Panc1 (cell line): Measurements from ENCODE around the gene RASSF7. TPM values are rescaled to one million over a fixed set of nuclear protein-coding genes. Genes with fewer than 3 reads are reported as not detected.

ENCODE experiments used
- ATAC-seq: fragments of 200-7000 bp; cut with Tn5 transposase; 2 replicates; pipeline ENCODE4 v1.9.1; 2020; ENCODE audit warnings: mild to moderate bottlenecking, moderate library complexity
- Bru-seq: library from RNA; stranded (reverse); fragments of 400-500 nt; gene quantifications from one replicate; lab custom pipeline; 2021; lab: Mats Ljungman, UMichigan
- BruChase-seq, 2 experiments: library from RNA; stranded (reverse); fragments of 400-500 nt; gene quantifications; one replicate each; lab custom pipeline; 2021; lab: Mats Ljungman, UMichigan
- BruUV-seq: library from RNA; stranded (reverse); fragments of 400-500 nt; replicated peaks from 2 replicates; lab custom pipeline; 2021; lab: Mats Ljungman, UMichigan
- CTCF ChIA-PET: fragments of 300-600 bp; sonication (Branson Sonifier 250); formaldehyde crosslinking; loops from one replicate; lab custom pipeline; 2022; ENCODE audit warnings: antibody characterized with exemption; lab: Charles Lee
- POLR2A ChIA-PET: fragments of 300-600 bp; sonication (Branson Sonifier 250); formaldehyde crosslinking; loops from one replicate; lab custom pipeline; 2022; ENCODE audit warnings: antibody characterized with exemption; lab: Charles Lee
- DNase-seq: peaks from one replicate; pipeline ENCODE4 v3.0.0-alpha.2; 2010; ENCODE audit warnings: low read depth, low spot score
- H3K27ac ChIP-seq: 2 replicates; pipeline ENCODE4 v1.5.1; 2011; ENCODE audit warnings: mild to moderate bottlenecking, low read length, inconsistent platforms
- H3K27me3 ChIP-seq: fragments of 200-500 bp; sonication (Bioruptor generic); 2 replicates; pipeline ENCODE4 v1.6.0; 2014; ENCODE audit warnings: low read length, inconsistent platforms; ENCODE audit not compliant: control insufficient read depth, insufficient read depth
- H3K36me3 ChIP-seq: fragments of 200-500 bp; sonication (Bioruptor generic); 2 replicates; pipeline ENCODE4 v1.5.1; 2014; ENCODE audit warnings: inconsistent platforms, mild to moderate bottlenecking, low read length, moderate library complexity; ENCODE audit not compliant: control insufficient read depth, insufficient read depth
- H3K4me1 ChIP-seq: 2 replicates; pipeline ENCODE4 v1.5.1; 2011; ENCODE audit warnings: inconsistent platforms, mild to moderate bottlenecking, low read length, moderate library complexity; ENCODE audit not compliant: control insufficient read depth, insufficient read depth
- H3K4me3 ChIP-seq, 2 experiments: 2 replicates each; pipeline ENCODE4 v1.5.1; 2011 to 2012; ENCODE audit warnings: low read depth in 2 of 2, low read length in 2 of 2, mild to moderate bottlenecking in 2 of 2, inconsistent platforms in 1 of 2, moderate library complexity in 1 of 2
- H3K9me3 ChIP-seq: fragments of 200-500 bp; sonication (Bioruptor generic); 2 replicates; pipeline ENCODE4 v1.5.1; 2014; ENCODE audit warnings: low read depth, mild to moderate bottlenecking, inconsistent platforms, low read length, moderate library complexity; ENCODE audit not compliant: control insufficient read depth, insufficient read depth
- POLR2AphosphoS5 ChIP-seq: IDR thresholded peaks from 2 replicates; pipeline ENCODE4 v1.6.1; 2012; ENCODE audit warnings: mild to moderate bottlenecking, low read depth, low read length, moderate library complexity
- SIN3A ChIP-seq: IDR thresholded peaks from 2 replicates; pipeline ENCODE4 v1.6.1; 2012; ENCODE audit warnings: low read depth, mild to moderate bottlenecking, low read length, moderate library complexity, borderline replicate concordance; ENCODE audit not compliant: insufficient read depth
- TCF7L2 ChIP-seq: IDR thresholded peaks from 2 replicates; pipeline ENCODE4 v1.6.1; 2011; ENCODE audit warnings: mild to moderate bottlenecking, low read depth, low read length, inconsistent platforms
- in situ Hi-C: cut with HindIII; loops from 2 replicates; pipeline ENCODE4 v1.10.0; 2016; ENCODE audit warnings: low sequenced_read_pairs, low pct_unique_long_range_greater_than_20kb
- intact Hi-C: fragments of 100-400 bp; cut with micrococcal nuclease; formaldehyde crosslinking; loops from one replicate; pipeline ENCODE4 v1.10.0; 2022; ENCODE audit not compliant: unreplicated experiment
- long read RNA-seq: library from polyadenylated mRNA; unstranded; transcript quantifications from one replicate; pipeline ENCODE4 v2.0.0, GENCODE V29; 2021; ENCODE audit not compliant: unreplicated experiment
- polyA plus RNA-seq: library from polyadenylated mRNA; unstranded; fragments of >200 nt; gene quantifications from one replicate; pipeline ENCODE4 v1.2.1, GENCODE V29; 2012; ENCODE audit warnings: missing spikeins; ENCODE audit not compliant: insufficient read length
- total RNA-seq: library from RNA; stranded (reverse); gene quantifications from one replicate; pipeline ENCODE4 v1.2.1, GENCODE V29; 2021; ENCODE audit not compliant: unreplicated experiment
- TF ChIP-seq, protein P1 (sequence below), 2 experiments: IDR thresholded peaks; 2 replicates each; pipeline ENCODE4 v1.6.1; 2011 to 2012; ENCODE audit warnings: low read depth in 2 of 2, control low read depth in 1 of 2, low read length in 1 of 2, mild to moderate bottlenecking in 1 of 2, moderate library complexity in 1 of 2; ENCODE audit not compliant: insufficient read depth in 1 of 2
- TF ChIP-seq, protein P2 (sequence below): fragments of 450-650 bp; IDR thresholded peaks from 2 replicates; pipeline ENCODE4 v1.5.1; 2017; ENCODE audit warnings: mild to moderate bottlenecking

Gene RASSF7, protein sequence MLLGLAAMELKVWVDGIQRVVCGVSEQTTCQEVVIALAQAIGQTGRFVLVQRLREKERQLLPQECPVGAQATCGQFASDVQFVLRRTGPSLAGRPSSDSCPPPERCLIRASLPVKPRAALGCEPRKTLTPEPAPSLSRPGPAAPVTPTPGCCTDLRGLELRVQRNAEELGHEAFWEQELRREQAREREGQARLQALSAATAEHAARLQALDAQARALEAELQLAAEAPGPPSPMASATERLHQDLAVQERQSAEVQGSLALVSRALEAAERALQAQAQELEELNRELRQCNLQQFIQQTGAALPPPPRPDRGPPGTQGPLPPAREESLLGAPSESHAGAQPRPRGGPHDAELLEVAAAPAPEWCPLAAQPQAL
- total RNA-seq (81.8 TPM), Bru-seq, nascent RNA (percentile 64 among the genes with signal in this experiment), BruChase-seq, experiment 1, labeled RNA remaining after a 2-hour chase (percentile 72 among the genes with signal in this experiment), BruChase-seq, experiment 2, labeled RNA remaining after a 6-hour chase (percentile 77 among the genes with signal in this experiment)
- 144 TPM for polyA plus RNA-seq
- long read RNA-seq, transcript RASSF7-201 (4 exons, 1,731 nt) = major isoform, 112 of 287 reads
- long read RNA-seq, transcript RASSF7-205 (5 exons, 1,450 nt) = minor isoform, 10 of 287 reads
- long read RNA-seq, partial matches to known transcripts = 72 of 287 reads
- long read RNA-seq, other reads (novel, unspliced or antisense) = 88 of 287 reads

DNA sequence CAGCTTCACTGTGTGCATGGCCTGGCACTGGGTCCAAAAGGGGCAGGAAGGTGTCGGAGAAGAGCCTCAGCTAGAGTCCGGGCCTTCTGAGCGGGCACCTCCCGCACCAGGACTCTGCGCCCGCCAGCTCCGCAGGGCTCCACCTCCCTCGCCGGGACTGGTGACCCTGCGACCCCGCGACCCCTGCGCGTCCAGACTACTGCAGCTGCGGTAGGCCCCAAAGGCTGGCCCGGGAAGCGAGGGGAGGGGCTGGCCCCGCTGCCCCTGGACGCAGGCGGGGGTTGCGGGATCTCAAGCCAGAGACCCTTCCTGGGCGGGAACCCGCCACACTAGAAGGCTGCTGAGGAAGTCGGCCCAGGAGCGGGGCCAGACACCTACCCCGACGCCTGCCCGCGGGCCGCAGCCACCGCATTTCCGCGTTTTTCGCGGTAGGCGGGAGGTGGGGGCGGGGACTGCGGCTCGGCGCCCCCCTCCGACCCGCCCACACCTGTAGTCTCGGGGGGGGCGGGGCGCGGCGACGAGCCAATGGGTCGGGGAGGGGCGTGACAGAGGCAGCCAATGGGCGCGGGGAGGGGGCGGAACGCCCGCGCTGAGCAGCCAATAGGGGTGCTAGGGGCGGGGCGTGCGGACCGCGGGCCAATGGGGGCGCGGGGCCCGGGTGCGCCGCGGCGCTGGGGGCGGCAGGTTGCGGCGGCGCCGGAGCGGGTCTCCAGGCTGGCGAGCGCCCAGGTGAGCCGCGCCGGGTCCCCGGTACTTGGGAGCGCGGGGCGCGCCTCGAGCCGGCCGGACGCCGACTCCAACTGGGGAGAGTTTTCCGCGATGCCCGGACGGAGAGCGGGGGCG lies at the start of gene RASSF7, which contains the start of gene LMNTD2:
TSS of gene RASSF7 (plus strand) at position 666 of the 843 bp plus-strand sequence. CDS start 799 bp downstream, outside the sequence.
TSS of gene LMNTD2 (minus strand) at position 434 of the 843 bp plus-strand sequence. CDS start at position 412, 22 bp downstream.
- intact Hi-C loops (no loop called here), in situ Hi-C loops (no loop called here)
- peak; percentile 87 for ATAC-seq
- TF ChIP-seq TCF7L2 (no peak), SIN3A (0 out of 2 replicates have a peak, but pooled peaks have one; percentile 21), POLR2AphosphoS5 (peak; percentile 75)
- TF ChIP-seq, protein P1, sequence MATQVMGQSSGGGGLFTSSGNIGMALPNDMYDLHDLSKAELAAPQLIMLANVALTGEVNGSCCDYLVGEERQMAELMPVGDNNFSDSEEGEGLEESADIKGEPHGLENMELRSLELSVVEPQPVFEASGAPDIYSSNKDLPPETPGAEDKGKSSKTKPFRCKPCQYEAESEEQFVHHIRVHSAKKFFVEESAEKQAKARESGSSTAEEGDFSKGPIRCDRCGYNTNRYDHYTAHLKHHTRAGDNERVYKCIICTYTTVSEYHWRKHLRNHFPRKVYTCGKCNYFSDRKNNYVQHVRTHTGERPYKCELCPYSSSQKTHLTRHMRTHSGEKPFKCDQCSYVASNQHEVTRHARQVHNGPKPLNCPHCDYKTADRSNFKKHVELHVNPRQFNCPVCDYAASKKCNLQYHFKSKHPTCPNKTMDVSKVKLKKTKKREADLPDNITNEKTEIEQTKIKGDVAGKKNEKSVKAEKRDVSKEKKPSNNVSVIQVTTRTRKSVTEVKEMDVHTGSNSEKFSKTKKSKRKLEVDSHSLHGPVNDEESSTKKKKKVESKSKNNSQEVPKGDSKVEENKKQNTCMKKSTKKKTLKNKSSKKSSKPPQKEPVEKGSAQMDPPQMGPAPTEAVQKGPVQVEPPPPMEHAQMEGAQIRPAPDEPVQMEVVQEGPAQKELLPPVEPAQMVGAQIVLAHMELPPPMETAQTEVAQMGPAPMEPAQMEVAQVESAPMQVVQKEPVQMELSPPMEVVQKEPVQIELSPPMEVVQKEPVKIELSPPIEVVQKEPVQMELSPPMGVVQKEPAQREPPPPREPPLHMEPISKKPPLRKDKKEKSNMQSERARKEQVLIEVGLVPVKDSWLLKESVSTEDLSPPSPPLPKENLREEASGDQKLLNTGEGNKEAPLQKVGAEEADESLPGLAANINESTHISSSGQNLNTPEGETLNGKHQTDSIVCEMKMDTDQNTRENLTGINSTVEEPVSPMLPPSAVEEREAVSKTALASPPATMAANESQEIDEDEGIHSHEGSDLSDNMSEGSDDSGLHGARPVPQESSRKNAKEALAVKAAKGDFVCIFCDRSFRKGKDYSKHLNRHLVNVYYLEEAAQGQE (IDR thresholded peaks at IDR 0.05; ENCODE audit: insufficient read depth in 1 of 2, low read depth in 2 of 2, low read length in 1 of 2) = no peak
- TF ChIP-seq, protein P2, sequence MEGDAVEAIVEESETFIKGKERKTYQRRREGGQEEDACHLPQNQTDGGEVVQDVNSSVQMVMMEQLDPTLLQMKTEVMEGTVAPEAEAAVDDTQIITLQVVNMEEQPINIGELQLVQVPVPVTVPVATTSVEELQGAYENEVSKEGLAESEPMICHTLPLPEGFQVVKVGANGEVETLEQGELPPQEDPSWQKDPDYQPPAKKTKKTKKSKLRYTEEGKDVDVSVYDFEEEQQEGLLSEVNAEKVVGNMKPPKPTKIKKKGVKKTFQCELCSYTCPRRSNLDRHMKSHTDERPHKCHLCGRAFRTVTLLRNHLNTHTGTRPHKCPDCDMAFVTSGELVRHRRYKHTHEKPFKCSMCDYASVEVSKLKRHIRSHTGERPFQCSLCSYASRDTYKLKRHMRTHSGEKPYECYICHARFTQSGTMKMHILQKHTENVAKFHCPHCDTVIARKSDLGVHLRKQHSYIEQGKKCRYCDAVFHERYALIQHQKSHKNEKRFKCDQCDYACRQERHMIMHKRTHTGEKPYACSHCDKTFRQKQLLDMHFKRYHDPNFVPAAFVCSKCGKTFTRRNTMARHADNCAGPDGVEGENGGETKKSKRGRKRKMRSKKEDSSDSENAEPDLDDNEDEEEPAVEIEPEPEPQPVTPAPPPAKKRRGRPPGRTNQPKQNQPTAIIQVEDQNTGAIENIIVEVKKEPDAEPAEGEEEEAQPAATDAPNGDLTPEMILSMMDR = no peak
- peak within 1 kb of the TSS; percentile 78 to 91 for H3K4me3 ChIP-seq
- no peaks in the 10 kb centered on the region for H3K36me3 ChIP-seq
- BruUV-seq = TSS peak; percentile 74
- H3K4me1 ChIP-seq = peaks cover 27% of the 10 kb centered on the region
- peak within 1 kb of the TSS; percentile 88 for H3K27ac ChIP-seq
- H3K27me3 ChIP-seq = no peaks in the 10 kb centered on the region
- POLR2A ChIA-PET = no interaction called here
- H3K9me3 ChIP-seq = no peaks in the 10 kb centered on the region
- no peak for DNase-seq
- CTCF ChIA-PET = interaction anchor here (0.6 to 0.7 kb wide), 2 partner anchors 135 to 163 kb away, joined by 3 to 8 read pairs; partner anchors contain the start of gene TMEM80
